Uterus (tissue), 2 donors: Measurements from ENCODE around the gene CKAP4.

ENCODE experiments used
- POLR2A ChIP-seq, 2 donors: fragments of 450-650 bp; IDR thresholded peaks; one replicate each; pipeline ENCODE4 v1.6.1; 2016; ENCODE audit warnings: antibody characterized with exemption in 2 of 2, mild to moderate bottlenecking in 1 of 2, moderate library complexity in 1 of 2
- TF ChIP-seq, protein P1 (sequence below), 4 experiments: fragments of 200-600 bp in 2 of 4; fragments of 450-650 bp in 2 of 4; sonication (generic) in 2 of 4; IDR thresholded peaks; one replicate each; pipeline ENCODE4 v1.5.1; 2016 to 2019; ENCODE audit warnings: antibody characterized with exemption in 4 of 4, mild to moderate bottlenecking in 2 of 4, moderate library complexity in 1 of 4

DNA sequence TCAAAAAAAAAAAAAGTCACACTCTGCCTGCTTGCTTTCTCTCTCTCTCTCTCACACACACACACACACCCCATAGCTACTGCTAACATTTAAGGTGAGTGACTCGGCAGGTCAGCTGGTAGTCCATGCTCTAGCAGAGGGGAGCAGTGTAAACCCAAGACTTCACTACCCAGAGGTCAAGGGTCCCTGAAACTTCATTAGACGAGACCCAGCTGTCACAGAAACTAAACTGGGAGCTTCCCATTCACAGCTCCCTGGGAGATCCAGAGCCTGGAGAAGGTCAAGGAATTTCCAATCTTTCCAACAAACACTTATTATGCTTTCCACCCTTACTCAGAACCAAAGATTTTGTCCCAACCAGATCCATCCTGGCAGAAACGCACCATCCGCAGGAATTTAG lies 33.2 kb downstream of the CKAP4 start:
- TF ChIP-seq, protein P1, sequence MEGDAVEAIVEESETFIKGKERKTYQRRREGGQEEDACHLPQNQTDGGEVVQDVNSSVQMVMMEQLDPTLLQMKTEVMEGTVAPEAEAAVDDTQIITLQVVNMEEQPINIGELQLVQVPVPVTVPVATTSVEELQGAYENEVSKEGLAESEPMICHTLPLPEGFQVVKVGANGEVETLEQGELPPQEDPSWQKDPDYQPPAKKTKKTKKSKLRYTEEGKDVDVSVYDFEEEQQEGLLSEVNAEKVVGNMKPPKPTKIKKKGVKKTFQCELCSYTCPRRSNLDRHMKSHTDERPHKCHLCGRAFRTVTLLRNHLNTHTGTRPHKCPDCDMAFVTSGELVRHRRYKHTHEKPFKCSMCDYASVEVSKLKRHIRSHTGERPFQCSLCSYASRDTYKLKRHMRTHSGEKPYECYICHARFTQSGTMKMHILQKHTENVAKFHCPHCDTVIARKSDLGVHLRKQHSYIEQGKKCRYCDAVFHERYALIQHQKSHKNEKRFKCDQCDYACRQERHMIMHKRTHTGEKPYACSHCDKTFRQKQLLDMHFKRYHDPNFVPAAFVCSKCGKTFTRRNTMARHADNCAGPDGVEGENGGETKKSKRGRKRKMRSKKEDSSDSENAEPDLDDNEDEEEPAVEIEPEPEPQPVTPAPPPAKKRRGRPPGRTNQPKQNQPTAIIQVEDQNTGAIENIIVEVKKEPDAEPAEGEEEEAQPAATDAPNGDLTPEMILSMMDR (IDR thresholded peaks at IDR 0.05) = no peak
- no peak for TF ChIP-seq POLR2A (IDR thresholded peaks at IDR 0.05)
